HepG2 (cell line): Measurements from ENCODE around the gene DNAJB12. TPM values are rescaled to one million over a fixed set of nuclear protein-coding genes. Genes with fewer than 3 reads are reported as not detected.

Experiments
- ATAC-seq: fragments of 200-7000 bp; cut with Tn5 transposase; 3 replicates; pipeline ENCODE4 v1.9.1; 2020; ENCODE audit warnings: mild to moderate bottlenecking, moderate library complexity
- BruUV-seq: library from RNA; stranded (reverse); fragments of 400-500 nt; replicated peaks from 2 replicates; lab custom pipeline; 2021; lab: Mats Ljungman, UMichigan
- CTCF ChIA-PET: fragments of 300-600 bp; formaldehyde crosslinking; extraction: SDS; loops from one replicate; lab custom pipeline; 2021; ENCODE audit warnings: low total read pairs, inconsistent platforms, low intra/inter-chr PET ratio; lab: Yijun Ruan, JAX
- POLR2A ChIA-PET: fragments of 350-600 bp; sonication (Branson Sonifier 250); formaldehyde crosslinking; loops from one replicate; lab custom pipeline; 2020; ENCODE audit warnings: antibody characterized with exemption, inconsistent platforms; lab: Yijun Ruan, JAX
- DNase-seq: peaks from one replicate; pipeline ENCODE4 v3.0.0-alpha.2; 2015; ENCODE audit warnings: low spot score
- FAIRE-seq: peaks from 3 replicates; lab custom pipeline; 2011; peaks lifted over from hg19 to GRCh38; lab: Jason Lieb, UNC
- H2AFZ ChIP-seq: one replicate; pipeline ENCODE4 v1.6.1; 2011; ENCODE audit warnings: low read length, inconsistent platforms
- H3K27ac ChIP-seq: fragments of 300-600 bp; 3 replicates; pipeline ENCODE4 v1.8.0; 2011; ENCODE audit warnings: mixed run types, mild to moderate bottlenecking, mixed read lengths, low read length, inconsistent platforms; ENCODE audit not compliant: insufficient read depth; ENCODE audit errors: extremely low read length
- H3K27me3 ChIP-seq, 2 experiments: fragments of 200-600 bp in 1 of 2; 2 replicates in 1 of 2; 3 replicates in 1 of 2; pipeline versions ENCODE4 v1.6.0 to v1.8.0; 2011; ENCODE audit warnings: low read length in 2 of 2, mild to moderate bottlenecking in 2 of 2, moderate library complexity in 2 of 2, inconsistent platforms in 1 of 2; ENCODE audit not compliant: insufficient read depth in 2 of 2, control insufficient read depth in 1 of 2
- H3K36me3 ChIP-seq, 2 experiments: fragments of 200-600 bp in 1 of 2; replicated peaks in 1 of 2; 2 replicates in 1 of 2; 3 replicates in 1 of 2; pipeline versions ENCODE4 v1.5.1 to v1.8.0; 2011; ENCODE audit warnings: low read length in 2 of 2, inconsistent platforms in 1 of 2; ENCODE audit not compliant: insufficient read depth in 2 of 2, control insufficient read depth in 1 of 2
- H3K4me1 ChIP-seq: 2 replicates; pipeline ENCODE4 v1.5.1; 2012; ENCODE audit warnings: low read length, inconsistent platforms; ENCODE audit not compliant: insufficient read depth
- H3K4me2 ChIP-seq: 2 replicates; pipeline ENCODE4 v1.6.0; 2011; ENCODE audit warnings: low read depth, low read length, inconsistent platforms
- H3K4me3 ChIP-seq, 3 experiments: fragments of 200-600 bp in 1 of 3; sonication (generic), shearing (Covaris generic) in 1 of 3; replicated peaks in 1 of 3; 2 replicates each; pipeline ENCODE4 v1.5.1; 2011 to 2016; ENCODE audit warnings: low read length in 3 of 3, inconsistent platforms in 2 of 3, low read depth in 2 of 3, mild to moderate bottlenecking in 2 of 3, control low read depth in 1 of 3, mixed read lengths in 1 of 3; ENCODE audit not compliant: insufficient read depth in 1 of 3
- H3K79me2 ChIP-seq: one replicate; pipeline ENCODE4 v1.6.1; 2011; ENCODE audit warnings: low read length, inconsistent platforms; ENCODE audit not compliant: insufficient read depth
- H3K9ac ChIP-seq: 2 replicates; pipeline ENCODE4 v1.6.0; 2011; ENCODE audit warnings: mild to moderate bottlenecking, low read depth, low read length, inconsistent platforms; ENCODE audit not compliant: insufficient read depth
- H3K9me3 ChIP-seq: 2 replicates; pipeline ENCODE4 v1.5.1; 2012; ENCODE audit warnings: mild to moderate bottlenecking, low read length
- H4K20me1 ChIP-seq: 2 replicates; pipeline ENCODE4 v1.6.0; 2011; ENCODE audit warnings: inconsistent platforms, mild to moderate bottlenecking, low read length, moderate library complexity; ENCODE audit not compliant: insufficient read depth
- ADNP ChIP-seq: sonication (generic); formaldehyde crosslinking; IDR thresholded peaks from 2 replicates; pipeline ENCODE4 v1.4.0; 2020; ENCODE audit warnings: missing genetic modification reagents
- ARID4A ChIP-seq: sonication (generic); formaldehyde crosslinking; IDR thresholded peaks from 2 replicates; pipeline ENCODE4 v1.5.0; 2020; ENCODE audit warnings: mild to moderate bottlenecking, missing genetic modification reagents, borderline replicate concordance
- BCL6 ChIP-seq: IDR thresholded peaks from 2 replicates; pipeline ENCODE4 v1.6.1; 2016; ENCODE audit warnings: missing genetic modification reagents, missing compliant biosample characterization
- GMEB2 ChIP-seq: IDR thresholded peaks from 2 replicates; pipeline ENCODE4 v1.6.1; 2016; ENCODE audit warnings: missing biosample characterization, missing genetic modification reagents, low read depth
- MED1 ChIP-seq: sonication (generic); formaldehyde crosslinking; IDR thresholded peaks from 2 replicates; pipeline ENCODE4 v1.4.0; 2020; ENCODE audit warnings: missing genetic modification reagents
- POLR2AphosphoS5 ChIP-seq: IDR thresholded peaks from 2 replicates; pipeline ENCODE4 v1.6.1; 2012; ENCODE audit warnings: low read depth, low read length
- ZNF121 ChIP-seq: sonication (generic); formaldehyde crosslinking; IDR thresholded peaks from 2 replicates; pipeline ENCODE4 v1.5.0; 2020; ENCODE audit warnings: mild to moderate bottlenecking, missing genetic modification reagents
- WGBS: methylation state at CpG from one replicate; pipeline ENCODE4 v1.1.6; 2017; ENCODE audit warnings: low lambda C conversion rate; 5-methylcytosine and 5-hydroxymethylcytosine counted together
- in situ Hi-C: cut with HindIII; loops from 2 replicates; pipeline ENCODE4 v1.10.0; 2017; ENCODE audit warnings: low pct_unique_long_range_greater_than_20kb; ENCODE audit not compliant: extremely low pct_ligation_motif_present
- intact Hi-C: fragments of 100-400 bp; cut with micrococcal nuclease; formaldehyde crosslinking; loops from one replicate; pipeline ENCODE4 v1.10.0; 2022; ENCODE audit not compliant: unreplicated experiment
- polyA plus RNA-seq, 8 experiments: library from polyadenylated mRNA; depleted of rRNA in 3 of 8; stranded (reverse) in 7 of 8; unstranded in 1 of 8; fragments of >200 nt; fragmentation: Illumina TruSeq in 4 of 8; extraction: Trizol in 4 of 8; gene quantifications; 2 replicates each; pipeline versions ENCODE4 v1.2.1 to v1.2.3, GENCODE V29; 2011 to 2016; ENCODE audit warnings: low read depth in 4 of 8, missing spikeins in 1 of 8, mixed read lengths in 1 of 8; ENCODE audit not compliant: insufficient read depth in 1 of 8
- total RNA-seq, 5 experiments: library from RNA; depleted of rRNA; stranded (reverse); fragments of >200 nt; fragmentation: Illumina TruSeq; extraction: Trizol; gene quantifications; 2 replicates each; pipeline ENCODE4 v1.2.3, GENCODE V29; 2016; ENCODE audit warnings: low read depth in 1 of 5
- TF ChIP-seq, protein P1 (sequence below): sonication (generic); formaldehyde crosslinking; IDR thresholded peaks from 2 replicates; pipeline ENCODE4 v1.4.0; 2020; ENCODE audit warnings: mild to moderate bottlenecking, missing genetic modification reagents
- TF ChIP-seq, protein P2 (sequence below): fragments of 450-650 bp; IDR thresholded peaks from 2 replicates; pipeline ENCODE4 v1.6.1; 2016

Gene DNAJB12
- total and polyA plus RNA-seq, 2 of the 13 experiments (the other 11 are each of a cell fraction or from before 2014, with no cell fraction given): 10.8 to 18.2 TPM

GRCh38 chr10:72309290-72310240, 45.2 kb downstream of the DNAJB12 start:
- Histone ChIP-seq H2AFZ (peak overlapping the region; percentile 79), H3K79me2 (no peaks in the 10 kb centered on the region), H3K36me3 (no peaks in the 10 kb centered on the region), H3K9me3 (no peaks in the 10 kb centered on the region), H4K20me1 (no peaks in the 10 kb centered on the region), H3K27ac (no peak overlapping the region), H3K4me2 (peak overlapping the region; percentile 95), H3K9ac (peak overlapping the region; percentile 49; the same call in 1 of the 2 replicates), H3K4me1 (peaks cover 53% of the 10 kb centered on the region), H3K27me3 (no peaks in the 10 kb centered on the region), H3K4me3 (peak overlapping the region; percentile 5 to 55 (median 20); a peak in 3 of 6 replicates)
- CTCF ChIA-PET: no interaction called here
- FAIRE-seq (no peak), DNase-seq (no peak), ATAC-seq (peak; percentile 56)
- in situ Hi-C loops (no loop called here), intact Hi-C loops (no loop called here)
- no TSS peak for BruUV-seq
- POLR2A ChIA-PET: interaction anchor here (0.8 to 11.9 kb wide), 10 partner anchors 9 to 111 kb away, joined by 3 to 168 read pairs (median 6); partner anchors contain the start of genes ANAPC16, ASCC1 and DDIT4
- WGBS: 34% methylated on average over 17 of the region's 21 CpGs
- TF ChIP-seq ZNF121: no peak
- TF ChIP-seq, protein P1, sequence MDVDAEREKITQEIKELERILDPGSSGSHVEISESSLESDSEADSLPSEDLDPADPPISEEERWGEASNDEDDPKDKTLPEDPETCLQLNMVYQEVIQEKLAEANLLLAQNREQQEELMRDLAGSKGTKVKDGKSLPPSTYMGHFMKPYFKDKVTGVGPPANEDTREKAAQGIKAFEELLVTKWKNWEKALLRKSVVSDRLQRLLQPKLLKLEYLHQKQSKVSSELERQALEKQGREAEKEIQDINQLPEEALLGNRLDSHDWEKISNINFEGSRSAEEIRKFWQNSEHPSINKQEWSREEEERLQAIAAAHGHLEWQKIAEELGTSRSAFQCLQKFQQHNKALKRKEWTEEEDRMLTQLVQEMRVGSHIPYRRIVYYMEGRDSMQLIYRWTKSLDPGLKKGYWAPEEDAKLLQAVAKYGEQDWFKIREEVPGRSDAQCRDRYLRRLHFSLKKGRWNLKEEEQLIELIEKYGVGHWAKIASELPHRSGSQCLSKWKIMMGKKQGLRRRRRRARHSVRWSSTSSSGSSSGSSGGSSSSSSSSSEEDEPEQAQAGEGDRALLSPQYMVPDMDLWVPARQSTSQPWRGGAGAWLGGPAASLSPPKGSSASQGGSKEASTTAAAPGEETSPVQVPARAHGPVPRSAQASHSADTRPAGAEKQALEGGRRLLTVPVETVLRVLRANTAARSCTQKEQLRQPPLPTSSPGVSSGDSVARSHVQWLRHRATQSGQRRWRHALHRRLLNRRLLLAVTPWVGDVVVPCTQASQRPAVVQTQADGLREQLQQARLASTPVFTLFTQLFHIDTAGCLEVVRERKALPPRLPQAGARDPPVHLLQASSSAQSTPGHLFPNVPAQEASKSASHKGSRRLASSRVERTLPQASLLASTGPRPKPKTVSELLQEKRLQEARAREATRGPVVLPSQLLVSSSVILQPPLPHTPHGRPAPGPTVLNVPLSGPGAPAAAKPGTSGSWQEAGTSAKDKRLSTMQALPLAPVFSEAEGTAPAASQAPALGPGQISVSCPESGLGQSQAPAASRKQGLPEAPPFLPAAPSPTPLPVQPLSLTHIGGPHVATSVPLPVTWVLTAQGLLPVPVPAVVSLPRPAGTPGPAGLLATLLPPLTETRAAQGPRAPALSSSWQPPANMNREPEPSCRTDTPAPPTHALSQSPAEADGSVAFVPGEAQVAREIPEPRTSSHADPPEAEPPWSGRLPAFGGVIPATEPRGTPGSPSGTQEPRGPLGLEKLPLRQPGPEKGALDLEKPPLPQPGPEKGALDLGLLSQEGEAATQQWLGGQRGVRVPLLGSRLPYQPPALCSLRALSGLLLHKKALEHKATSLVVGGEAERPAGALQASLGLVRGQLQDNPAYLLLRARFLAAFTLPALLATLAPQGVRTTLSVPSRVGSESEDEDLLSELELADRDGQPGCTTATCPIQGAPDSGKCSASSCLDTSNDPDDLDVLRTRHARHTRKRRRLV (CRISPR knock-in tag): no peak
- no peak for TF ChIP-seq ADNP
- 0 out of 2 replicates have a peak, but pooled peaks have one; percentile 15 for TF ChIP-seq ARID4A
- peak; percentile 70 for TF ChIP-seq BCL6 (CRISPR knock-in tag)
- no peak for TF ChIP-seq MED1 (CRISPR knock-in tag)
- no peak for TF ChIP-seq POLR2AphosphoS5
- TF ChIP-seq, protein P2, sequence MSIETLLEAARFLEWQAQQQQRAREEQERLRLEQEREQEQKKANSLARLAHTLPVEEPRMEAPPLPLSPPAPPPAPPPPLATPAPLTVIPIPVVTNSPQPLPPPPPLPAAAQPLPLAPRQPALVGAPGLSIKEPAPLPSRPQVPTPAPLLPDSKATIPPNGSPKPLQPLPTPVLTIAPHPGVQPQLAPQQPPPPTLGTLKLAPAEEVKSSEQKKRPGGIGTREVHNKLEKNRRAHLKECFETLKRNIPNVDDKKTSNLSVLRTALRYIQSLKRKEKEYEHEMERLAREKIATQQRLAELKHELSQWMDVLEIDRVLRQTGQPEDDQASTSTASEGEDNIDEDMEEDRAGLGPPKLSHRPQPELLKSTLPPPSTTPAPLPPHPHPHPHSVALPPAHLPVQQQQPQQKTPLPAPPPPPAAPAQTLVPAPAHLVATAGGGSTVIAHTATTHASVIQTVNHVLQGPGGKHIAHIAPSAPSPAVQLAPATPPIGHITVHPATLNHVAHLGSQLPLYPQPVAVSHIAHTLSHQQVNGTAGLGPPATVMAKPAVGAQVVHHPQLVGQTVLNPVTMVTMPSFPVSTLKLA: peak; percentile 70
- TF ChIP-seq GMEB2: no peak
